K562 (cell line): ENCODE data around the gene KDELR3.

Experiments
- CTCF ChIP-seq, 3 experiments: IDR thresholded peaks in 2 of 3; conservative IDR thresholded peaks in 1 of 3; 2 replicates each; pipeline ENCODE4 v1.5.1; 2011 to 2012; ENCODE audit warnings: low read length in 3 of 3, mild to moderate bottlenecking in 3 of 3, control low read depth in 2 of 3, improper control_type of control experiment in 1 of 3, inconsistent platforms in 1 of 3, low read depth in 1 of 3, mixed read lengths in 1 of 3, moderate library complexity in 1 of 3; ENCODE audit not compliant: insufficient read depth in 2 of 3
- EWSR1 ChIP-seq: fragments of 450-650 bp; IDR thresholded peaks from 2 replicates; pipeline ENCODE4 v1.6.1; 2018; ENCODE audit warnings: borderline replicate concordance, mild to moderate bottlenecking, low read depth, moderate library complexity; ENCODE audit not compliant: partially characterized antibody
- KLF1 ChIP-seq: fragments of 450-650 bp; IDR thresholded peaks from 2 replicates; pipeline ENCODE4 v1.6.1; 2016; ENCODE audit warnings: missing genetic modification characterization, missing compliant biosample characterization
- NONO ChIP-seq, 2 experiments: fragments of 200-400 bp in 1 of 2; fragments of 450-650 bp in 1 of 2; formaldehyde crosslinking in 1 of 2; IDR thresholded peaks; 2 replicates each; pipeline ENCODE4 v1.6.1; 2017; ENCODE audit warnings: low read depth in 2 of 2, mild to moderate bottlenecking in 2 of 2, moderate library complexity in 2 of 2, low read length in 1 of 2
- PHB2 ChIP-seq: fragments of 450-650 bp; IDR thresholded peaks from 2 replicates; pipeline ENCODE4 v1.6.1; 2017; ENCODE audit warnings: low read depth
- PRPF4 ChIP-seq: fragments of 200-400 bp; formaldehyde crosslinking; IDR thresholded peaks from one replicate; pipeline ENCODE4 v1.6.1; 2017; ENCODE audit warnings: low read length, low read depth, mild to moderate bottlenecking; ENCODE audit not compliant: insufficient read depth, poor library complexity, severe bottlenecking
- RAD21 ChIP-seq, 2 experiments: fragments of 250-450 bp in 1 of 2; fragments of 450-650 bp in 1 of 2; sonication (Bioruptor Pico) in 1 of 2; formaldehyde crosslinking in 1 of 2; IDR thresholded peaks in 1 of 2; conservative IDR thresholded peaks in 1 of 2; 2 replicates each; pipeline versions ENCODE4 v1.4.0 to v1.8.0; 2020 to 2022; ENCODE audit warnings: mild to moderate bottlenecking in 2 of 2, moderate library complexity in 1 of 2
- SAP30 ChIP-seq: fragments of 200-600 bp; sonication (generic); IDR thresholded peaks from 2 replicates; pipeline ENCODE4 v1.6.1; 2012; ENCODE audit warnings: borderline replicate concordance, low read depth, mild to moderate bottlenecking, moderate library complexity, low read length, control low read depth, inconsistent platforms; ENCODE audit not compliant: insufficient read depth, poor library complexity, severe bottlenecking
- ZNF589 ChIP-seq: fragments of 200-800 bp; sonication (Bioruptor generic); IDR thresholded peaks from 2 replicates; pipeline ENCODE4 v1.6.1; 2016; ENCODE audit warnings: low read depth, missing genetic modification characterization, missing compliant biosample characterization

- no peak for TF ChIP-seq ZNF589
- no peak for TF ChIP-seq NONO (IDR thresholded peaks at IDR 0.05; ENCODE audit: low read depth in 2 of 2, low read length in 1 of 2)
- TF ChIP-seq PHB2, result no peak
- TF ChIP-seq RAD21 (CRISPR knock-in tag; conservative IDR thresholded peaks at IDR 0.05 in 1 of 2, IDR thresholded peaks at IDR 0.05 in 1 of 2), result no peak
- TF ChIP-seq SAP30, result no peak
- no peak for TF ChIP-seq KLF1 (tag)
- no peak for TF ChIP-seq CTCF (IDR thresholded peaks at IDR 0.05 in 2 of 3, conservative IDR thresholded peaks at IDR 0.05 in 1 of 3; ENCODE audit: insufficient read depth in 2 of 3, low read depth in 1 of 3, low read length in 3 of 3)
- no peak for TF ChIP-seq PRPF4
- peak; percentile 47 for TF ChIP-seq EWSR1
Observed at GRCh38 chr22:38482662-38483308, 14.9 kb downstream of the KDELR3 start.
